Parathyroid adenoma (tissue), 2 donors: ENCODE measurements around the gene PPP1R13B.
"Not testable (repeated sequence)": the region's sequence is repeated elsewhere in the genome, so short reads cannot be mapped to it uniquely, and the experiment has no call there.

Experiments
- H2AFZ ChIP-seq: fragments of 300-600 bp; sonication (generic); one replicate; pipeline ENCODE4 v1.7.0; 2017; ENCODE audit warnings: antibody characterized with exemption, mild to moderate bottlenecking
- H3K27ac ChIP-seq: fragments of 300-600 bp; sonication (generic); one replicate; pipeline ENCODE4 v1.7.0; 2017
- H3K27me3 ChIP-seq: fragments of 300-600 bp; sonication (generic); one replicate; pipeline ENCODE4 v1.7.0; 2017; ENCODE audit warnings: low read length; ENCODE audit not compliant: control insufficient read depth, insufficient read depth
- H3K36me3 ChIP-seq: fragments of 300-600 bp; sonication (generic); one replicate; pipeline ENCODE4 v1.7.0; 2017; ENCODE audit warnings: low read length; ENCODE audit not compliant: control insufficient read depth, insufficient read depth
- H3K4me1 ChIP-seq: fragments of 300-600 bp; sonication (generic); one replicate; pipeline ENCODE4 v1.7.0; 2017; ENCODE audit warnings: control low read depth
- H3K4me2 ChIP-seq: fragments of 300-600 bp; sonication (generic); one replicate; pipeline ENCODE4 v1.7.0; 2017; ENCODE audit warnings: low read length
- H3K4me3 ChIP-seq: fragments of 300-600 bp; sonication (generic); one replicate; pipeline ENCODE4 v1.7.0; 2017; ENCODE audit warnings: low read depth, low read length
- H3K79me2 ChIP-seq: fragments of 300-600 bp; sonication (generic); one replicate; pipeline ENCODE4 v1.7.0; 2017; ENCODE audit warnings: control low read depth
- H3K9ac ChIP-seq: fragments of 300-600 bp; sonication (generic); one replicate; pipeline ENCODE4 v1.7.0; 2017; ENCODE audit warnings: mild to moderate bottlenecking
- H3K9me3 ChIP-seq: fragments of 300-600 bp; sonication (generic); one replicate; pipeline ENCODE4 v1.7.0; 2017; ENCODE audit warnings: low read length; ENCODE audit not compliant: control insufficient read depth
- CTCF ChIP-seq: fragments of 300-600 bp; sonication (generic); IDR thresholded peaks from one replicate; pipeline ENCODE4 v1.7.0; 2017; ENCODE audit warnings: antibody characterized with exemption, mild to moderate bottlenecking
- donor health status: primary hyperparathyroidism.

The PPP1R13B gene

GRCh38 chr14:103788086-103788485 lies 59.3 kb downstream of the PPP1R13B start:
- Histone ChIP-seq H3K4me1 (no peaks in the 10 kb centered on the region), H3K27me3 (no peaks in the 10 kb centered on the region), H3K36me3 (no peaks in the 10 kb centered on the region), H3K4me2 (no peak overlapping the region), H3K27ac (no peak overlapping the region), H3K9ac (no peak overlapping the region), H3K79me2 (peaks cover 20% of the 10 kb centered on the region), H2AFZ (no peak overlapping the region), H3K9me3 (no peaks in the 10 kb centered on the region), H3K4me3 (no peak overlapping the region)
- TF ChIP-seq CTCF = no peak

- no peak overlapping the region for H3K27ac ChIP-seq
- H3K9me3 ChIP-seq = no peaks in the 10 kb centered on the region
- no peak overlapping the region for H3K9ac ChIP-seq
- H2AFZ ChIP-seq = no peak overlapping the region
- no peak overlapping the region for H3K4me2 ChIP-seq
- no peaks in the 10 kb centered on the region for H3K36me3 ChIP-seq
- no peaks in the 10 kb centered on the region for H3K4me1 ChIP-seq
- H3K79me2 ChIP-seq = peaks cover 17% of the 10 kb centered on the region
- no peaks in the 10 kb centered on the region for H3K27me3 ChIP-seq
- TF ChIP-seq CTCF = no peak
- no peak overlapping the region for H3K4me3 ChIP-seq
These were observed 65.0 kb downstream of the PPP1R13B start for GRCh38 chr14:103782376-103782775.

- not testable (repeated sequence) for H3K4me3 ChIP-seq, H3K4me1 ChIP-seq, H3K9ac ChIP-seq, H3K4me2 ChIP-seq, H3K36me3 ChIP-seq, H3K27me3 ChIP-seq, H3K9me3 ChIP-seq, H3K27ac ChIP-seq, H2AFZ ChIP-seq
- peaks cover 22% of the 10 kb centered on the region for H3K79me2 ChIP-seq
These were observed 71.1 kb downstream of the PPP1R13B start for GRCh38 chr14:103776319-103776718.

- no peaks in the 10 kb centered on the region for H3K36me3 ChIP-seq
- peaks cover 26% of the 10 kb centered on the region for H3K79me2 ChIP-seq
- H3K4me2 ChIP-seq = no peak overlapping the region
- no peak overlapping the region for H3K4me3 ChIP-seq
- H3K9me3 ChIP-seq = no peaks in the 10 kb centered on the region
- no peaks in the 10 kb centered on the region for H3K27me3 ChIP-seq
- H3K9ac ChIP-seq = no peak overlapping the region
- no peaks in the 10 kb centered on the region for H3K4me1 ChIP-seq
- no peak overlapping the region for H2AFZ ChIP-seq
- H3K27ac ChIP-seq = no peak overlapping the region
- TF ChIP-seq CTCF = no peak
These were observed 71.9 kb downstream of the PPP1R13B start for GRCh38 chr14:103775506-103775905.

- no peak overlapping the region for H2AFZ ChIP-seq
- TF ChIP-seq CTCF = no peak
- H3K27me3 ChIP-seq = no peaks in the 10 kb centered on the region
- H3K9ac ChIP-seq = no peak overlapping the region
- no peak overlapping the region for H3K27ac ChIP-seq
- H3K9me3 ChIP-seq = no peaks in the 10 kb centered on the region
- H3K4me3 ChIP-seq = no peak overlapping the region
- H3K4me1 ChIP-seq = no peaks in the 10 kb centered on the region
- no peaks in the 10 kb centered on the region for H3K36me3 ChIP-seq
- H3K79me2 ChIP-seq = peaks cover 34% of the 10 kb centered on the region
- H3K4me2 ChIP-seq = no peak overlapping the region
These were observed 73.9 kb downstream of the PPP1R13B start for GRCh38 chr14:103773521-103773920.
